ENCODE measurements around the gene TMEM201.

- TF ChIP-seq PKNOX1 (IDR thresholded peaks at IDR 0.05) (no peak), SUZ12 (IDR thresholded peaks at IDR 0.05) (no peak), SP1 (IDR thresholded peaks at IDR 0.05) (no peak)
These were observed 14.1 kb downstream of the TMEM201 start for GRCh38 chr1:9602794-9603167.
